Sigmoid colon (tissue), 7 donors: ENCODE data around the gene MAST2. TPM values are rescaled to one million over a fixed set of nuclear protein-coding genes. Genes with fewer than 3 reads are reported as not detected.

ENCODE experiments used
- DNase-seq: peaks from one replicate; pipeline ENCODE4 v3.0.0-alpha.2; 2019
- H3K27ac ChIP-seq, 4 donors: fragments of 200-600 bp; sonication (generic); one replicate each; pipeline ENCODE4 v1.5.1; 2016 to 2019; ENCODE audit warnings: mild to moderate bottlenecking in 1 of 4
- H3K27me3 ChIP-seq, 3 donors: fragments of 200-600 bp; sonication (generic); one replicate each; pipeline ENCODE4 v1.5.1; 2019; ENCODE audit warnings: mild to moderate bottlenecking in 1 of 3
- H3K36me3 ChIP-seq, 4 donors: fragments of 200-600 bp; sonication (generic); one replicate each; pipeline ENCODE4 v1.5.1; 2016 to 2019
- H3K4me1 ChIP-seq, 4 donors: fragments of 200-600 bp; sonication (generic); one replicate each; pipeline ENCODE4 v1.5.1; 2017 to 2019
- H3K4me3 ChIP-seq, 4 donors: fragments of 200-600 bp; sonication (generic); one replicate each; pipeline ENCODE4 v1.5.1; 2017 to 2019; ENCODE audit warnings: mild to moderate bottlenecking in 2 of 4, moderate library complexity in 1 of 4
- H3K9me3 ChIP-seq, 4 donors: fragments of 200-600 bp in 3 of 4; sonication (generic) in 3 of 4; one replicate each; pipeline versions ENCODE4 v1.5.1 to v1.6.1; 2013 to 2019
- CTCF ChIP-seq, 4 experiments: fragments of 450-650 bp in 3 of 4; fragments of 200-600 bp in 1 of 4; IDR thresholded peaks; one replicate each; pipeline ENCODE4 v1.5.1; 2016 to 2019; ENCODE audit warnings: antibody characterized with exemption in 4 of 4, mild to moderate bottlenecking in 3 of 4, moderate library complexity in 2 of 4
- EP300 ChIP-seq, 4 donors: sonication (generic); formaldehyde crosslinking; IDR thresholded peaks; one replicate each; pipeline ENCODE4 v1.6.1; 2017; ENCODE audit warnings: antibody characterized with exemption in 4 of 4
- POLR2A ChIP-seq, 2 donors: fragments of 450-650 bp; IDR thresholded peaks; one replicate each; pipeline ENCODE4 v1.6.1; 2016; ENCODE audit warnings: antibody characterized with exemption in 2 of 2, mild to moderate bottlenecking in 2 of 2, moderate library complexity in 2 of 2
- POLR2AphosphoS5 ChIP-seq, 4 donors: sonication (generic); formaldehyde crosslinking; IDR thresholded peaks; one replicate each; pipeline ENCODE4 v1.6.1; 2017; ENCODE audit warnings: antibody characterized with exemption in 4 of 4
- WGBS, 2 donors: extraction: QIAGEN DNeasy Blood & Tissue Kit; methylation state at CpG; one replicate each; pipeline ENCODE4 v1.1.7; 2013; 5-methylcytosine and 5-hydroxymethylcytosine counted together
- intact Hi-C: fragments of 100-400 bp; cut with DNase I; formaldehyde crosslinking; loops from one replicate; pipeline ENCODE4 v1.15.1; 2023
- polyA plus RNA-seq, 3 donors: library from polyadenylated mRNA; stranded (reverse); fragments of 200-250 nt; gene quantifications; one replicate each; pipeline ENCODE4 v1.2.3, GENCODE V29; 2013
- total RNA-seq, 4 donors: library from RNA; depleted of rRNA; stranded (reverse); fragments of >200 nt; gene quantifications; one replicate each; pipeline ENCODE4 v1.1.0, GENCODE V29; 2016
- donor health status: healthy with polysubstance abuse.
- donor health status: Bipolar disorder and iron deficiency.
- donor health status: healthy.

MAST2 gene
- total and polyA plus RNA-seq, 7 donors: 19.3 to 54.0 (median 32.0) TPM

GRCh38 chr1:45884700-45885099 is 81.3 kb downstream of the MAST2 start:
- no peak overlapping the region for H3K27ac ChIP-seq
- H3K4me1 ChIP-seq: peaks cover 0 to 19% (median 5%) of the 10 kb centered on the region in 4 donors
- intact Hi-C loops: loop anchor here (5.0 kb wide), 2 partner anchors 82 to 132 kb away; partner anchors contain the start of genes IPP and MAST2
- H3K9me3 ChIP-seq: no peaks in the 10 kb centered on the region
- H3K4me3 ChIP-seq: no peak overlapping the region
- no peaks in the 10 kb centered on the region for H3K36me3 ChIP-seq
- no peak for DNase-seq
- WGBS, 2 donors: 30 to 67% methylated on average over 1 of the region's 1 CpG
- TF ChIP-seq CTCF (IDR thresholded peaks at IDR 0.05) (no peak), POLR2A (IDR thresholded peaks at IDR 0.05) (no peak), POLR2AphosphoS5 (IDR thresholded peaks at IDR 0.05) (no peak), EP300 (IDR thresholded peaks at IDR 0.05) (no peak)
- no peaks in the 10 kb centered on the region for H3K27me3 ChIP-seq

GRCh38 chr1:45886229-45886628 is 82.8 kb downstream of the MAST2 start:
- Histone ChIP-seq H3K36me3 (no peaks in the 10 kb centered on the region), H3K9me3 (no peaks in the 10 kb centered on the region), H3K27me3 (no peaks in the 10 kb centered on the region), H3K4me1 (peaks cover 0 to 16% (median 3%) of the 10 kb centered on the region in 4 donors), H3K27ac (no peak overlapping the region), H3K4me3 (no peak overlapping the region)
- no peak for DNase-seq
- no peak for TF ChIP-seq CTCF (IDR thresholded peaks at IDR 0.05)
- no peak for TF ChIP-seq POLR2A (IDR thresholded peaks at IDR 0.05)
- no peak for TF ChIP-seq EP300 (IDR thresholded peaks at IDR 0.05)
- no peak for TF ChIP-seq POLR2AphosphoS5 (IDR thresholded peaks at IDR 0.05)
- WGBS, 2 donors: 16 to 58% methylated on average over 2 of the region's 2 CpGs
- intact Hi-C loops: no loop called here

- Histone ChIP-seq H3K4me1 (peaks cover 0 to 22% (median 8%) of the 10 kb centered on the region in 4 donors), H3K36me3 (no peaks in the 10 kb centered on the region), H3K4me3 (no peak overlapping the region), H3K27ac (peak overlapping the region in 1 of 4 donors; percentile 2), H3K9me3 (no peaks in the 10 kb centered on the region), H3K27me3 (no peaks in the 10 kb centered on the region)
- no peak for DNase-seq
- TF ChIP-seq EP300 (IDR thresholded peaks at IDR 0.05): no peak
- TF ChIP-seq CTCF (IDR thresholded peaks at IDR 0.05): no peak
- TF ChIP-seq POLR2AphosphoS5 (IDR thresholded peaks at IDR 0.05): no peak
- no peak for TF ChIP-seq POLR2A (IDR thresholded peaks at IDR 0.05)
- intact Hi-C loops: no loop called here
- WGBS, 2 donors: 96 to 97% methylated on average over 1 of the region's 1 CpG
Measured at GRCh38 chr1:45887156-45887842, 83.9 kb downstream of the MAST2 start.

- intact Hi-C loops: no loop called here
- WGBS, 2 donors: 89 to 91% methylated on average over 2 of the region's 2 CpGs
- Histone ChIP-seq H3K27ac (no peak overlapping the region), H3K4me1 (peaks cover 0 to 18% (median 16%) of the 10 kb centered on the region in 4 donors), H3K4me3 (no peak overlapping the region), H3K27me3 (no peaks in the 10 kb centered on the region), H3K36me3 (no peaks in the 10 kb centered on the region), H3K9me3 (no peaks in the 10 kb centered on the region)
- DNase-seq: no peak
- TF ChIP-seq EP300 (IDR thresholded peaks at IDR 0.05): no peak
- no peak for TF ChIP-seq POLR2AphosphoS5 (IDR thresholded peaks at IDR 0.05)
- TF ChIP-seq CTCF (IDR thresholded peaks at IDR 0.05): no peak
- TF ChIP-seq POLR2A (IDR thresholded peaks at IDR 0.05): no peak
Measured at GRCh38 chr1:45890078-45890477, 86.7 kb downstream of the MAST2 start.
